ENCODE results near the gene MED25. TPM values are rescaled to one million over a fixed set of nuclear protein-coding genes. Genes with fewer than 3 reads are reported as not detected.

The MED25 gene
- total and polyA plus RNA-seq, 2 donors (not counting 1 experiment from before 2014, with no cell fraction given) = 11.2 to 20.2 TPM

DNA sequence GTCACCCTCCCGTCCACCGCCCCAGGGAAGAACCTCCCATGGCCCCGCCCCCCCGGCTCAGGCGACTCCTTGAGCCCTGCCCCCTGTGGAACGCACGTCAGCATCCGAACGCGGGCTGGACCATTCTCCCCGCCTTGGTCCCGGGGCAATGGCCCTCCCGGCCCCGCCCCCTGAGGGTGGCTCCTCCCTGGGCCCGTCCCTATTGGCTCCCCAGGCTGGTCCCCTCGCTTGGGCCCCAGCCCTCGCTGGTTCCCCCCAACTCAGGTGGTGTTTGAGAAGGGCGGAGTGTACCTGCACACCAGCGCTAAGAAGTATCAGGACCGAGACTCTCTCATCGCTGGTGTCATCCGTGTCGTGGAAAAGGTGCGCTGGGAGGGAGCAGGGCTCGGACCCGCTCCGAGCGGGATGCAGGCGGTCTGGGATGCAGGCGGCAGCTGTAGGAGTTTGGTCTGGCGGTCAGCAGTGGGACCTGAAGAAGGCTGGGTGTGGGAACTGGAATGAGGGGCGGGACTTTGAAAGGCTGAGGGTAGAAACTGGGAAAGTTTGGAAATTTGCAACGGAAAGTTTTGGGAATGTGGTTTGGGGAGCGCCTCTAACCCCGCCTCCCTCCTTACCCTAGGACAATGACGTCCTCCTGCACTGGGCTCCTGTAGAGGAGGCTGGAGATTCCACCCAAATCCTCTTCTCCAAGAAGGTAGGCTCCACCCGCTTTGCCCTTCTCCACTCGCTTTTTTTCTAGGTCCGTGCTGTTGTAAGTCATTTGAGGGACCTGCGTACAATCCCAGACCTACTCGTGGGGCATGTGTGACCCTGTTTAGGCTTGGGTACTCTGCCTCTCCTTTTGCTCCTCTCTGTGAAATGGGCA, 60.0 kb downstream of the MED25 start:
- peak; percentile 95 to 97 for DNase-seq (ENCODE audit: low read depth in 2 of 2)

DNA sequence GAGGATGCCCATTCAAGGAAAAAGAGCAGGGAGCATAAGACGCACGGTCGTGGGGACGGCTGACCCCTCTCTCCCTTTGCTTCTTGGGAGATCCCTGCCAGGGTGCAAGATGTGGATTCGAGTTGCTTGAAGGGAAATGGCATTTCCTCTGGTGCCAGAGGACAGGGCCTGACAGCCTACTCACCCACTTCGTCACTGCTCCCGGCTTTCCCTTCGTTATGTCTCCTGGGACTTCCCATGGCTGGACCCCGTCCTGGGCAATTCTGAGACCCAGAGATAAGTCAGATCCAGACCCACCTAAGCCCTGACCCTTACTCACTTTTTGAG, 60.6 kb downstream of the MED25 start:
- TF ChIP-seq EZH2 (IDR thresholded peaks at IDR 0.05; ENCODE audit: low read length, missing control alignments) = no peak
- TF ChIP-seq, protein P1, sequence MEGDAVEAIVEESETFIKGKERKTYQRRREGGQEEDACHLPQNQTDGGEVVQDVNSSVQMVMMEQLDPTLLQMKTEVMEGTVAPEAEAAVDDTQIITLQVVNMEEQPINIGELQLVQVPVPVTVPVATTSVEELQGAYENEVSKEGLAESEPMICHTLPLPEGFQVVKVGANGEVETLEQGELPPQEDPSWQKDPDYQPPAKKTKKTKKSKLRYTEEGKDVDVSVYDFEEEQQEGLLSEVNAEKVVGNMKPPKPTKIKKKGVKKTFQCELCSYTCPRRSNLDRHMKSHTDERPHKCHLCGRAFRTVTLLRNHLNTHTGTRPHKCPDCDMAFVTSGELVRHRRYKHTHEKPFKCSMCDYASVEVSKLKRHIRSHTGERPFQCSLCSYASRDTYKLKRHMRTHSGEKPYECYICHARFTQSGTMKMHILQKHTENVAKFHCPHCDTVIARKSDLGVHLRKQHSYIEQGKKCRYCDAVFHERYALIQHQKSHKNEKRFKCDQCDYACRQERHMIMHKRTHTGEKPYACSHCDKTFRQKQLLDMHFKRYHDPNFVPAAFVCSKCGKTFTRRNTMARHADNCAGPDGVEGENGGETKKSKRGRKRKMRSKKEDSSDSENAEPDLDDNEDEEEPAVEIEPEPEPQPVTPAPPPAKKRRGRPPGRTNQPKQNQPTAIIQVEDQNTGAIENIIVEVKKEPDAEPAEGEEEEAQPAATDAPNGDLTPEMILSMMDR (conservative IDR thresholded peaks at IDR 0.05 in 1 of 2, IDR thresholded peaks at IDR 0.05 in 1 of 2; ENCODE audit: low read depth in 1 of 2, low read length in 2 of 2) = no peak
- Histone ChIP-seq H4K20me1 (ENCODE audit: control insufficient read depth, extremely low read depth, insufficient read depth, low read length) (no peaks in the 10 kb centered on the region), H3K27ac (ENCODE audit: insufficient read depth, low read length) (peak overlapping the region; percentile 94), H2AFZ (ENCODE audit: low read length) (no peak overlapping the region), H3K36me3 (ENCODE audit: control insufficient read depth, insufficient read depth, low read length) (peaks cover 40% of the 10 kb centered on the region), H3K9ac (ENCODE audit: insufficient read depth, low read length) (peak overlapping the region; percentile 98), H3K79me2 (ENCODE audit: control insufficient read depth, insufficient read depth, low read length) (peaks cover 22% of the 10 kb centered on the region), H3K4me2 (ENCODE audit: extremely low read depth, insufficient read depth, low read length) (peak overlapping the region; percentile 93), H3K4me3 (replicated peaks in 1 of 4; ENCODE audit: control extremely low read depth in 1 of 4, insufficient read depth in 1 of 4, low read depth in 3 of 4, low read length in 4 of 4) (peak overlapping the region; percentile 85 to 98 (median 92)), H3K27me3 (ENCODE audit: control insufficient read depth, insufficient read depth, low read length) (no peaks in the 10 kb centered on the region), H3K4me1 (ENCODE audit: control insufficient read depth, extremely low read depth, insufficient read depth, low read length) (peaks cover 4% of the 10 kb centered on the region), H3K9me3 (ENCODE audit: control insufficient read depth, insufficient read depth, low read depth, low read length) (no peaks in the 10 kb centered on the region)
- no peak for DNase-seq (ENCODE audit: low read depth in 2 of 2)

More for the DNA sequence above, 60.0 kb downstream of the MED25 start:
- H3K79me2 ChIP-seq (ENCODE audit: control insufficient read depth, insufficient read depth, low read length) = peaks cover 22% of the 10 kb centered on the region
- peak overlapping the region; percentile 94 for H3K27ac ChIP-seq (ENCODE audit: insufficient read depth, low read length)
- H3K36me3 ChIP-seq (ENCODE audit: control insufficient read depth, insufficient read depth, low read length) = peaks cover 36% of the 10 kb centered on the region
- no peaks in the 10 kb centered on the region for H3K27me3 ChIP-seq (ENCODE audit: control insufficient read depth, insufficient read depth, low read length)
- peak overlapping the region; percentile 85 to 98 (median 92) for H3K4me3 ChIP-seq (replicated peaks in 1 of 4; ENCODE audit: control extremely low read depth in 1 of 4, insufficient read depth in 1 of 4, low read depth in 3 of 4, low read length in 4 of 4)
- H3K9ac ChIP-seq (ENCODE audit: insufficient read depth, low read length) = peak overlapping the region; percentile 98
- H4K20me1 ChIP-seq (ENCODE audit: control insufficient read depth, extremely low read depth, insufficient read depth, low read length) = no peaks in the 10 kb centered on the region
- H3K4me1 ChIP-seq (ENCODE audit: control insufficient read depth, extremely low read depth, insufficient read depth, low read length) = peaks cover 4% of the 10 kb centered on the region
- peak overlapping the region; percentile 93 for H2AFZ ChIP-seq (ENCODE audit: low read length)
- H3K9me3 ChIP-seq (ENCODE audit: control insufficient read depth, insufficient read depth, low read depth, low read length) = no peaks in the 10 kb centered on the region
- H3K4me2 ChIP-seq (ENCODE audit: extremely low read depth, insufficient read depth, low read length) = peak overlapping the region; percentile 93
- TF ChIP-seq, protein P1 (conservative IDR thresholded peaks at IDR 0.05 in 1 of 2, IDR thresholded peaks at IDR 0.05 in 1 of 2; ENCODE audit: low read depth in 1 of 2, low read length in 2 of 2) = no peak
- TF ChIP-seq EZH2 (IDR thresholded peaks at IDR 0.05; ENCODE audit: low read length, missing control alignments) = no peak

DNA sequence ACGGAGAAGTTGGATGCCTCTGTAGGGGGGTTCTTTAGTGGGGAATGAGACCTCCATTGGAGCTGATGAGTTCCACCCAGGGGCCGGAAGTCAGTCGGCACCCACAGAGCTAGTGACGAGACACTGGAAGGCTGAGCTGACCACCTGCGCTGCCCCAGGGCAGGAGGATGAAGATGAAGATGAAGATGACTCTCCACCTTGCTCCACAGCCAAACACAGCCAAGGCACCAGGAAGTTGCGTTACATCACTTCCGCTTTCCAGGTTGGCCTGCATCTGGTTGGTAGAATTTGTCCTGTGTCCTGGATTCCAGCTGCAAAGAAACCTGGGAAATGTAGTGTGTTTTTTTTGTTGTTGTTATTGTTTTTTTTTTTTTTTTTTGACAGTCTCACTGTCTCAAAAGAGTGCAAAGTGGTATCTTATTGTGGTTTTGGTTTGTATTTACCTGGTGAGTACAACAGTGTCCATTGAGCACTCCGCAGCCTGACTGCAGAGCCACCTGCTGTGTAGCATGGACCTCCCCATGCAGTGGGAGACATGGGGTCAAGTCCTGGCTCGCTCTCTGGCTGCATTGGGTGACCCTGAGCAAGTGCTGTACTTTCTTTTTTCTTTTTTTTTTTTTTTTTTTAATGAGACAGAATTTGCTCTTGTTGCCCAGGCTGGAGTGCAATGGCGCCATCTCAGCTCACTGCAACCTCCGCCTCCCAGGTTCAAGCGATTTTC, 61.3 kb downstream of the MED25 start:
- peaks cover 20% of the 10 kb centered on the region for H3K79me2 ChIP-seq (ENCODE audit: control insufficient read depth, insufficient read depth, low read length)
- H3K36me3 ChIP-seq (ENCODE audit: control insufficient read depth, insufficient read depth, low read length) = peaks cover 45% of the 10 kb centered on the region
- H3K9ac ChIP-seq (ENCODE audit: insufficient read depth, low read length) = no peak overlapping the region

More for the DNA sequence above, 61.3 kb downstream of the MED25 start:
- H3K9me3 ChIP-seq (ENCODE audit: control insufficient read depth, insufficient read depth, low read depth, low read length) = no peaks in the 10 kb centered on the region
- peaks cover 4% of the 10 kb centered on the region for H3K4me1 ChIP-seq (ENCODE audit: control insufficient read depth, extremely low read depth, insufficient read depth, low read length)
- TF ChIP-seq, protein P1 (conservative IDR thresholded peaks at IDR 0.05 in 1 of 2, IDR thresholded peaks at IDR 0.05 in 1 of 2; ENCODE audit: low read depth in 1 of 2, low read length in 2 of 2) = no peak
- TF ChIP-seq EZH2 (IDR thresholded peaks at IDR 0.05; ENCODE audit: low read length, missing control alignments) = no peak
- H2AFZ ChIP-seq (ENCODE audit: low read length) = no peak overlapping the region
- H3K27ac ChIP-seq (ENCODE audit: insufficient read depth, low read length) = no peak overlapping the region
- no peak overlapping the region for H3K4me2 ChIP-seq (ENCODE audit: extremely low read depth, insufficient read depth, low read length)
- H3K27me3 ChIP-seq (ENCODE audit: control insufficient read depth, insufficient read depth, low read length) = no peaks in the 10 kb centered on the region
- H4K20me1 ChIP-seq (ENCODE audit: control insufficient read depth, extremely low read depth, insufficient read depth, low read length) = no peaks in the 10 kb centered on the region
- no peak for DNase-seq (ENCODE audit: low read depth in 2 of 2)
- H3K4me3 ChIP-seq (replicated peaks in 1 of 4; ENCODE audit: control extremely low read depth in 1 of 4, insufficient read depth in 1 of 4, low read depth in 3 of 4, low read length in 4 of 4) = no peak overlapping the region

Data from fibroblast of lung (primary cell).